ENCODE results near the gene WDR76.

WDR76 gene

DNA sequence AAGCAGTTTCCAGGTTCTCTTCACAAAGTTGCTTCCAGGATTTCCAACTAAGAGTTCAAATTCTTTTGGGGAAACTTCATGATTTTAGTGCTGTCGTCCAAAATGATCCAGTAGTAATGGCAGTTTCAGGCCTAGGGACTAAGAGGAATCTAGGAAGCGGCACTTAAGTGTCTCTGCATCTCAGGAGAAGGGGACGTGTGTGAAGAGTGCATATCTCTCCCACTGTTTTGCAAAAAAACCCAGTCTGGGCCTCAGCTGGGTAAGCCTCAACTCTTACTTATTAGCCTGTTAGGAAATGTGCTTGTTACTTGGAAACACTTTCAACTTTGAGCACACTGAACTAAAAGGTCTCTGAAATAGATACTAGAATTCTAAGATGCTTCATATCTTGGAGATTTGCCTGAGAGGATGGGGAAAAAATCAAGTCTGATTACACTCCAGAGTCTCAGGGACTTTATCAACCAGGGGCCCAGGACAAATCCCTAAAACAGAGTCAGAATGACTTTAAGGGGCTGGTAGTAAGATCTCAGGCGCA, 81.8 kb downstream of the WDR76 start:
- Histone ChIP-seq H3K36me3 (no peaks in the 10 kb centered on the region), H3K4me3 (no peak overlapping the region), H4K20me1 (no peaks in the 10 kb centered on the region), H3K9me3 (replicated peaks in 1 of 11) (no peaks in the 10 kb centered on the region), H3K27me3 (no peaks in the 10 kb centered on the region), H3K4me2 (no peak overlapping the region), H3K9ac (no peak overlapping the region), H3K4me1 (no peaks in the 10 kb centered on the region), H3K27ac (no peak overlapping the region)
- TF ChIP-seq Cebpa-rat (IDR thresholded peaks at IDR 0.05), result no peak

DNA sequence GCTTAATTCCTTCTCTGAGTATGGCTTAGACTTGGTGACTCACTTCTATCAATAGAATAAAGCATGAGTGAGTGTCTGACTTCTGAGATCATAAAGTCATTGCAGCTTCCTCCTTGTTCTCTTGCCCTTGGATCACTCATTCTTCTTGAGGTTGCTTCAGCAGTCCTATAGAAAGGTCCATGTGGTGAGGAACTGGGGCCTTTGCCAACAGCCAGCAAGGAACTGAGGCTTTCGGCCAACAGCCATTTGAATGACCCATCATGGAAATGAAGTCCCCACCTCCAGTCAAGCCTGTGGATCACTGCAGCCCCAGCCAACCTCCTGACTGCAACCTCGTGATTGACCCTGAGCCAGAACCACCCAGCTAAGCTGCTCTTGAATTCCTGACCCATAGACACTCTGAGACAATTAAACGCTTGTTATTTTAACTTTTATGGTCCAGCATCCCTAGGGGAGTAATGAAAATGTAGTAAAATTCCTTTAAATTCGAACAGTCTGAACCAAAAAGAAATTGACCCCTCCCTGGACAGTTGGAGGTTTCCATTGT, 84.5 kb downstream of the WDR76 start:
- no peak overlapping the region for H3K27ac ChIP-seq

DNA sequence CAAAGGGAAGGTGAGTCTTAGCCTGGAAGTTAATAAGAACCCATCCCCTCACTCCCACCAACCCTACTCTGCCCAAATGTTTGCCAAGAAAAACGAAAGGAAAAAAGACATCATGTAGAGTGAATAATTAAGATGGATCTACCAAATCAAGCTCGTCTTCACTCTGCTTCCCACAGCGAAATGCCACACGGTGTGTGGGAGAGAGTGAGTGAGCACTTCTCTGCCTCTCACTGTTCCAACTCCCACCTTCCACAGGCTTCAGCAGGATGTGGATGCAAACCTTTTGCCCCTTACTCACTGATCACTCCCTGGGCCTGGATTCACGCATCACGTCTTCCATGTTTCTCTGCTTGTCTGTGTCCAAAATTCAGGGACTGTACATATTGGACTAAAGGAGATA, 85.4 kb downstream of the WDR76 start:
- H4K20me1 ChIP-seq, result no peaks in the 10 kb centered on the region
- H3K4me2 ChIP-seq, result no peak overlapping the region
- H3K27me3 ChIP-seq, result no peaks in the 10 kb centered on the region
- H3K36me3 ChIP-seq, result no peaks in the 10 kb centered on the region
- no peak for TF ChIP-seq Cebpa-rat (IDR thresholded peaks at IDR 0.05)
- no peak overlapping the region for H3K9ac ChIP-seq
- no peaks in the 10 kb centered on the region for H3K9me3 ChIP-seq (replicated peaks in 1 of 11)
- H3K27ac ChIP-seq, result no peak overlapping the region
- H3K4me3 ChIP-seq, result no peak overlapping the region
- no peaks in the 10 kb centered on the region for H3K4me1 ChIP-seq

More for the DNA sequence above, 84.5 kb downstream of the WDR76 start:
- H3K4me2 ChIP-seq, result no peak overlapping the region
- no peak overlapping the region for H3K9ac ChIP-seq
- TF ChIP-seq Cebpa-rat (IDR thresholded peaks at IDR 0.05), result no peak
- H3K9me3 ChIP-seq (replicated peaks in 1 of 11), result no peaks in the 10 kb centered on the region
- no peaks in the 10 kb centered on the region for H3K27me3 ChIP-seq
- no peaks in the 10 kb centered on the region for H3K36me3 ChIP-seq
- H3K4me1 ChIP-seq, result no peaks in the 10 kb centered on the region
- H4K20me1 ChIP-seq, result no peaks in the 10 kb centered on the region
- H3K4me3 ChIP-seq, result no peak overlapping the region

DNA sequence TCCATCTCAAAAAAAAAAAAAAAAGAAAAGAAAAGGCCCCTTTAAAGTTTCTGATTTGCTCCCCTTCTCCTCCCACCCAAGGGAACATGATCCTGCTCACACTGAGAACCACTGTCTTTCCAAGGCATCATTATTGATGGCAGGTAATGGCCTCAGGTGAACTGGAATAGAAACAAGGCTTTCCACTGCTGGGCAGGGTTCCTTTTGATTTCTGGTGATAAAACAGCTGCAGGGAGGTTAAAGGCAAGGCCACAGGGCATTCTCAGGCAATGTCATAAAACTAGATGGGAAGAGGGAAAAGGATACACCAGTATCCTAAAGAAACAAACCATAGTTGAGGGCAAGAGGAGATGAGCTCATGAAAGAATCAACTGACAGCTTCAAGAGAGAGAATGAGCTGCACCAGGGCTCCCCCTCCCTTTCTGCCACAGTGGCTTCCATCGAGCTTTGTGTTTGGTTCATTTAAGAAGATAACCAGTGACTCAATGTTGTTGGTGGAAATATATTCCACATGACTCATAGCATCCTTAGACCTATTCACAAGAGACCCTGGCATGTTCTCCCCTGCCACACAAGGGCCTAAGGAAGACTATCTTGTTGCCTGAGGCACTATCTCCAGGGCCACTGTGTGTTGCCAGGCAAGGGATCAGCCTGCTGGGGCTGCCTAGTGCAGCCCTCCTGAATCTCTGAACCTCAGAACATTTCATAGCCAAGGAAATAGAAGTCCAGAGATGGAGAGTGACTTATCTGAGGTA, 86.4 kb downstream of the WDR76 start:
- Histone ChIP-seq H4K20me1 (no peaks in the 10 kb centered on the region), H3K4me2 (no peak overlapping the region), H3K27ac (no peak overlapping the region), H3K9me3 (replicated peaks in 1 of 11) (no peaks in the 10 kb centered on the region), H3K4me3 (no peak overlapping the region), H3K9ac (no peak overlapping the region), H3K4me1 (peaks cover 0 to 4% (median 0%) of the 10 kb centered on the region in 10 experiments; a peak in 1 of 20 replicates), H3K36me3 (no peaks in the 10 kb centered on the region), H3K27me3 (no peaks in the 10 kb centered on the region)
- TF ChIP-seq Cebpa-rat (IDR thresholded peaks at IDR 0.05), result no peak

DNA sequence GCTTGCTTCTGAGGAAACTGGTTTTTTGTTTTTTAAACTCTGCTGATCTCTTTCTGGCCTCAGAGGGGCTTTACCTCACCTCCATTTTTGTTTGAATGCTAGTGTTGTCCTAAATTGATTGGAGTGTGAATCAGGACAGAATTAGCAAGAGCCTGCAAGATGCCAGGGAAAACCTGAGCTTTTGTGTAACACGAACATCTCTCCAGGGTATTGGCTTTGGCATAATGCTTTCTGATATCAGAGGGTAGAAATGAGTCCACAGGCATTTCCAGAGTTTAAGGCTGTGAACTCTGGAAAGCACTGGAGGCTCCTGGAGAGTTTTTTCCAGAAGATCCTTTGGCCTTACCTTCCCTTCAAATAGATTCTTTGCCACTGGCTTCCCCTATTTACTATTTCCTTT, 87.1 kb downstream of the WDR76 start:
- H4K20me1 ChIP-seq, result no peaks in the 10 kb centered on the region
- peaks cover 0 to 4% (median 0%) of the 10 kb centered on the region in 10 experiments; a peak in 1 of 20 replicates for H3K4me1 ChIP-seq
- no peak overlapping the region for H3K9ac ChIP-seq
- H3K27ac ChIP-seq, result no peak overlapping the region
- no peak overlapping the region for H3K4me3 ChIP-seq
- no peaks in the 10 kb centered on the region for H3K27me3 ChIP-seq
- no peaks in the 10 kb centered on the region for H3K9me3 ChIP-seq (replicated peaks in 1 of 11)
- no peak for TF ChIP-seq Cebpa-rat (IDR thresholded peaks at IDR 0.05)
- no peak overlapping the region for H3K4me2 ChIP-seq
- H3K36me3 ChIP-seq, result no peaks in the 10 kb centered on the region

DNA sequence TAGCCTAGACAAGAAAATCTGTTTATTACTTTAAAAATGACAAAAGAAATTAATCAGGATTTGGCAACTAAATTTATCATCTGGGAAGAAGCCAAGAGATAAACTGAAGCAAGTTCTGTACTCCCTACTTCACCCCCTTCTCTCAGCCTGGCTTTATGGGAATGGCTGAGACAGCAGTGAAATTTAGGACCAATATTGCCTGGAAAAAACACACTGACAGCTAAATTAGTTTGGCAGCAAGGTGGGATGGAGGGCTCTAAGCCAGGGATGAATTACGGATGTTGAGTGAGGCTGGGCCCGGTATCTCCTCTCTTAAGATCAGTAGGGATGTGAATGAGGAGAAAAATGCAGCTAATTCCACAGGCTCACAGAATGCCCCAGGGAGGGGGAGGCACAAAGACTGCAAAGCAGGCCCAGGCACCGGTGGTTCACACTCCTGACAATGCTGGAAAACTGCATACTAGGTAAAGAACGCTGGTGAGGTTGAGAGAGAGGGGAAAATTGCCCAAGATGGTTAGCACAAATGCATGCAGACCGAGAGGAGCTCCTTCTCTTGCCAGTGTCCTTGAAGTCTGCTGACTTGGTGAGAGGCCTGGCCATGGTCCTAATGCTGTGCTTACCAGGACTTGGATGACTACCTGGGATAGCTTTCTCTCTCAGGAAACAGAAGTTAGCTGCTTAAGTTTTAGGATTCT, 89.0 kb downstream of the WDR76 start:
- no peak overlapping the region for H3K4me2 ChIP-seq
- H3K27me3 ChIP-seq, result no peaks in the 10 kb centered on the region
- H3K9ac ChIP-seq, result no peak overlapping the region
- H3K27ac ChIP-seq, result no peak overlapping the region
- no peaks in the 10 kb centered on the region for H4K20me1 ChIP-seq
- H3K4me3 ChIP-seq, result no peak overlapping the region
- no peaks in the 10 kb centered on the region for H3K9me3 ChIP-seq (replicated peaks in 1 of 11)
- peaks cover 0 to 4% (median 0%) of the 10 kb centered on the region in 10 experiments; a peak in 1 of 20 replicates for H3K4me1 ChIP-seq
- TF ChIP-seq Cebpa-rat (IDR thresholded peaks at IDR 0.05), result no peak
- H3K36me3 ChIP-seq, result no peaks in the 10 kb centered on the region

DNA sequence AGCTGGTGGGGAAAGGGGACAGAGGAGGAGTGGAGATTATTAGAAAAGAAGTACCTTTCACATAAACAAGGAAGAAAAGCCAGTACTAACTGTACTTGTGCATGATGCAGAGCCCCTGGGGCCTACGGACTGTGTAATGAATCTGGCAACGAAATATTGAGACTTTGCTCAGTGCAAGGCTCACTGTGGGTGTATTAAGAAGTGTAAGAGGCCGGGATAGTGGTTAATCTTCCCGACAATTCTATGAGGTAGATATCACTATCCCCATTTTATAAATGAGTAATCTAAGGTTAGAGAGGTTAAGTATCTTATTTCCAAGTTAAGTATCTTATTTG, 89.5 kb downstream of the WDR76 start:
- no peak overlapping the region for H3K4me2 ChIP-seq
- H3K36me3 ChIP-seq, result no peaks in the 10 kb centered on the region
- no peaks in the 10 kb centered on the region for H4K20me1 ChIP-seq
- H3K9me3 ChIP-seq (replicated peaks in 1 of 11), result no peaks in the 10 kb centered on the region
- H3K9ac ChIP-seq, result no peak overlapping the region
- peaks cover 0 to 4% (median 0%) of the 10 kb centered on the region in 10 experiments; a peak in 1 of 20 replicates for H3K4me1 ChIP-seq
- H3K27ac ChIP-seq, result no peak overlapping the region
- no peaks in the 10 kb centered on the region for H3K27me3 ChIP-seq
- TF ChIP-seq Cebpa-rat (IDR thresholded peaks at IDR 0.05), result no peak
- no peak overlapping the region for H3K4me3 ChIP-seq
